Naive B cell (primary cell): ENCODE data around the gene RGS1. TPM values are rescaled to one million over a fixed set of nuclear protein-coding genes. Genes with fewer than 3 reads are reported as not detected.

Experiments
- ATAC-seq, 2 donors: fragments of 150-1000 bp; cut with Tn5 transposase; 2 replicates each; pipeline ENCODE4 v1.10.0; 2021; ENCODE audit warnings: low read depth in 2 of 2, mild to moderate bottlenecking in 2 of 2, moderate library complexity in 2 of 2
- DNase-seq: peaks from one replicate; pipeline ENCODE4 v3.0.0; 2022
- H3K27ac Mint-ChIP-seq, 6 donors: one replicate each; pipeline ENCODE4 v1.8.0; 2020 to 2022; ENCODE audit warnings: mild to moderate bottlenecking in 6 of 6, mixed read lengths in 6 of 6, moderate library complexity in 5 of 6, inconsistent platforms in 2 of 6
- H3K27me3 Mint-ChIP-seq, 3 donors: one replicate each; pipeline ENCODE4 v1.8.0; 2021 to 2022; ENCODE audit warnings: mixed read lengths in 3 of 3, mild to moderate bottlenecking in 1 of 3
- H3K36me3 Mint-ChIP-seq, 2 donors: one replicate each; pipeline ENCODE4 v1.8.0; 2020 to 2022; ENCODE audit warnings: mixed read lengths in 2 of 2, inconsistent platforms in 1 of 2, mild to moderate bottlenecking in 1 of 2
- H3K4me1 Mint-ChIP-seq, 3 donors: one replicate each; pipeline ENCODE4 v1.8.0; 2020 to 2022; ENCODE audit warnings: mixed read lengths in 3 of 3, inconsistent platforms in 1 of 3, mild to moderate bottlenecking in 1 of 3, moderate library complexity in 1 of 3
- H3K4me3 Mint-ChIP-seq, 8 donors: one replicate each; pipeline ENCODE4 v1.8.0; 2020 to 2022; ENCODE audit warnings: mild to moderate bottlenecking in 8 of 8, mixed read lengths in 8 of 8, moderate library complexity in 8 of 8, inconsistent platforms in 2 of 8
- H3K9me3 Mint-ChIP-seq, 7 donors: one replicate each; pipeline ENCODE4 v1.8.0; 2020 to 2022; ENCODE audit warnings: mixed read lengths in 7 of 7, mild to moderate bottlenecking in 5 of 7, inconsistent platforms in 2 of 7, moderate library complexity in 1 of 7
- polyA plus RNA-seq, 6 donors: library from polyadenylated mRNA; unstranded; fragments of 300-500 nt; fragmentation: Illumina TruSeq; gene quantifications; one replicate each; pipeline ENCODE4 v1.2.3, GENCODE V29; 2021; ENCODE audit warnings: low read depth in 6 of 6

Gene RGS1
- polyA plus RNA-seq, 6 donors from 2014 or later = 55.5 to 355 (median 116) TPM

GRCh38 chr1:192559115-192560006 is 16.2 kb upstream of the RGS1 start:
- Mint-ChIP-seq H3K4me1 (no peaks in the 10 kb centered on the region), H3K4me3 (no peak overlapping the region), H3K27me3 (peaks cover 10 to 21% (median 19%) of the 10 kb centered on the region in 3 donors), H3K27ac (peak overlapping the region in 2 of 6 donors; percentile 22 to 64), H3K9me3 (no peaks in the 10 kb centered on the region), H3K36me3 (no peaks in the 10 kb centered on the region)
- DNase-seq = no peak
- no peak for ATAC-seq

GRCh38 chr1:192561301-192561700 is 14.3 kb upstream of the RGS1 start:
- no peak overlapping the region for H3K4me3 Mint-ChIP-seq
- no peaks in the 10 kb centered on the region for H3K36me3 Mint-ChIP-seq
- H3K27me3 Mint-ChIP-seq = peaks cover 8 to 36% (median 33%) of the 10 kb centered on the region in 3 donors
- ATAC-seq = no peak
- no peaks in the 10 kb centered on the region for H3K9me3 Mint-ChIP-seq
- H3K4me1 Mint-ChIP-seq = no peaks in the 10 kb centered on the region
- DNase-seq = no peak
- H3K27ac Mint-ChIP-seq = no peak overlapping the region

- Mint-ChIP-seq H3K9me3 (no peaks in the 10 kb centered on the region), H3K36me3 (no peaks in the 10 kb centered on the region), H3K27me3 (peaks cover 8 to 44% (median 33%) of the 10 kb centered on the region in 3 donors), H3K4me3 (no peak overlapping the region), H3K27ac (no peak overlapping the region), H3K4me1 (no peaks in the 10 kb centered on the region)
- ATAC-seq (no peak), DNase-seq (no peak)
These were observed 12.4 kb upstream of the RGS1 start for GRCh38 chr1:192563129-192563528.

- Mint-ChIP-seq H3K4me1 (no peaks in the 10 kb centered on the region), H3K36me3 (no peaks in the 10 kb centered on the region)
These were observed 11.5 kb upstream of the RGS1 start for GRCh38 chr1:192564099-192564498.

GRCh38 chr1:192565946-192566345 is 9.6 kb upstream of the RGS1 start:
- Mint-ChIP-seq H3K4me3 (no peak overlapping the region), H3K4me1 (no peaks in the 10 kb centered on the region), H3K36me3 (peaks cover 9 to 10% of the 10 kb centered on the region in 2 donors), H3K27ac (peak overlapping the region in 1 of 6 donors; percentile 6), H3K9me3 (peaks cover 3 to 15% (median 8%) of the 10 kb centered on the region in 7 donors), H3K27me3 (peaks cover 15 to 48% (median 29%) of the 10 kb centered on the region in 3 donors)
- DNase-seq (no peak), ATAC-seq (no peak)

More at GRCh38 chr1:192564099-192564498, 11.5 kb upstream of the RGS1 start:
- peaks cover 0 to 2% (median 0%) of the 10 kb centered on the region in 7 donors for H3K9me3 Mint-ChIP-seq
- H3K4me3 Mint-ChIP-seq = no peak overlapping the region
- DNase-seq (no peak), ATAC-seq (no peak)
- H3K27ac Mint-ChIP-seq = no peak overlapping the region
- peaks cover 8 to 43% (median 33%) of the 10 kb centered on the region in 3 donors for H3K27me3 Mint-ChIP-seq

- Mint-ChIP-seq H3K27me3 (peaks cover 21 to 55% (median 36%) of the 10 kb centered on the region in 3 donors), H3K4me1 (no peaks in the 10 kb centered on the region), H3K4me3 (no peak overlapping the region), H3K36me3 (peaks cover 13 to 15% of the 10 kb centered on the region in 2 donors), H3K9me3 (peaks cover 3 to 16% (median 9%) of the 10 kb centered on the region in 7 donors), H3K27ac (peak overlapping the region in 1 of 6 donors; percentile 39)
- no peak for ATAC-seq
- no peak for DNase-seq
These were observed 8.9 kb upstream of the RGS1 start for GRCh38 chr1:192566657-192567056.

- Mint-ChIP-seq H3K4me1 (no peaks in the 10 kb centered on the region), H3K36me3 (peaks cover 13 to 15% of the 10 kb centered on the region in 2 donors), H3K4me3 (no peak overlapping the region), H3K27ac (no peak overlapping the region), H3K27me3 (peaks cover 28 to 63% (median 29%) of the 10 kb centered on the region in 3 donors), H3K9me3 (peaks cover 3 to 16% (median 9%) of the 10 kb centered on the region in 7 donors)
- ATAC-seq = no peak
- no peak for DNase-seq
These were observed 7.5 kb upstream of the RGS1 start for GRCh38 chr1:192568063-192568462.

GRCh38 chr1:192571668-192572067 is 3.9 kb upstream of the RGS1 start:
- Mint-ChIP-seq H3K4me1 (peaks cover 7 to 9% (median 8%) of the 10 kb centered on the region in 3 donors), H3K4me3 (no peak overlapping the region), H3K27me3 (peaks cover 8 to 49% (median 31%) of the 10 kb centered on the region in 3 donors), H3K27ac (peak overlapping the region in 4 of 6 donors; percentile 3 to 99 (median 28)), H3K9me3 (peaks cover 3 to 16% (median 9%) of the 10 kb centered on the region in 7 donors), H3K36me3 (peaks cover 13 to 15% of the 10 kb centered on the region in 2 donors)
- DNase-seq (no peak), ATAC-seq (no peak)

- Mint-ChIP-seq H3K36me3 (peaks cover 13 to 15% of the 10 kb centered on the region in 2 donors), H3K4me3 (no peak overlapping the region), H3K27ac (peak overlapping the region in 5 of 6 donors; percentile 12 to 99 (median 59)), H3K27me3 (peaks cover 8 to 43% (median 32%) of the 10 kb centered on the region in 3 donors), H3K9me3 (peaks cover 3 to 16% (median 9%) of the 10 kb centered on the region in 7 donors), H3K4me1 (peaks cover 7 to 9% (median 8%) of the 10 kb centered on the region in 3 donors)
- no peak for DNase-seq
- ATAC-seq = no peak
These were observed 2.1 kb upstream of the RGS1 start for GRCh38 chr1:192573499-192573898.

GRCh38 chr1:192574073-192574472 is 1.5 kb upstream of the RGS1 start:
- H3K27me3 Mint-ChIP-seq = peaks cover 8 to 44% (median 34%) of the 10 kb centered on the region in 3 donors
- peak overlapping the region in 5 of 6 donors; percentile 12 to 99 (median 59) for H3K27ac Mint-ChIP-seq
- peaks cover 7 to 9% (median 8%) of the 10 kb centered on the region in 3 donors for H3K4me1 Mint-ChIP-seq
- ATAC-seq = no peak
- H3K9me3 Mint-ChIP-seq = peaks cover 3 to 14% (median 9%) of the 10 kb centered on the region in 7 donors
- H3K4me3 Mint-ChIP-seq = no peak overlapping the region
- DNase-seq = no peak
- H3K36me3 Mint-ChIP-seq = peaks cover 15 to 19% of the 10 kb centered on the region in 2 donors

- no peak for DNase-seq
- Mint-ChIP-seq H3K9me3 (no peaks in the 10 kb centered on the region), H3K4me1 (peaks cover 7 to 12% (median 8%) of the 10 kb centered on the region in 3 donors), H3K27ac (peak overlapping the region; percentile 89 to 99 (median 98)), H3K4me3 (peak overlapping the region in 1 of 8 donors; percentile 74), H3K27me3 (peaks cover 14 to 45% (median 26%) of the 10 kb centered on the region in 3 donors), H3K36me3 (peaks cover under 1 to 6% of the 10 kb centered on the region in 2 donors)
- no peak for ATAC-seq
These were observed 894 bp downstream of the RGS1 start for GRCh38 chr1:192576190-192577144.

- Mint-ChIP-seq H3K4me1 (peaks cover 7 to 12% (median 8%) of the 10 kb centered on the region in 3 donors), H3K36me3 (peaks cover 0 to 6% of the 10 kb centered on the region in 2 donors), H3K27ac (peak overlapping the region; percentile 13 to 99 (median 58)), H3K9me3 (no peaks in the 10 kb centered on the region), H3K4me3 (peak overlapping the region in 1 of 8 donors; percentile 36), H3K27me3 (peaks cover 15 to 43% (median 24%) of the 10 kb centered on the region in 3 donors)
- ATAC-seq (no peak), DNase-seq (no peak)
These were observed 1.9 kb downstream of the RGS1 start for GRCh38 chr1:192577145-192578140.
